Stimulated activated CD8-positive, alpha-beta memory T cell treated with anti-CD3 and anti-CD28 coated beads, Interleukin-15, amount 100 ng/mL, for 48 hours (primary cell): ENCODE measurements around the gene MYO5B.

Experiments used
- DNase-seq, 2 donors: peaks; one replicate each; pipeline ENCODE4 v3.0.0-alpha.2; 2020; ENCODE audit warnings: low read depth in 2 of 2

Gene MYO5B

GRCh38 chr18:50071397-50071796 lies 123.5 kb downstream of the MYO5B start:
- no peak for DNase-seq

GRCh38 chr18:50069422-50069821 lies 125.5 kb downstream of the MYO5B start:
- no peak for DNase-seq

GRCh38 chr18:50065527-50065926 lies 129.4 kb downstream of the MYO5B start:
- DNase-seq: no peak

- no peak for DNase-seq
These were observed 129.9 kb downstream of the MYO5B start for GRCh38 chr18:50065039-50065438.

GRCh38 chr18:50061876-50062517 lies 132.9 kb downstream of the MYO5B start:
- DNase-seq: no peak

- no peak for DNase-seq
These were observed 134.1 kb downstream of the MYO5B start for GRCh38 chr18:50060822-50061221.

- no peak for DNase-seq
These were observed 136.2 kb downstream of the MYO5B start for GRCh38 chr18:50058731-50059130.

GRCh38 chr18:50057009-50057408 lies 137.9 kb downstream of the MYO5B start:
- DNase-seq: no peak

- DNase-seq: no peak
These were observed 138.8 kb downstream of the MYO5B start for GRCh38 chr18:50056185-50056584.

GRCh38 chr18:50055488-50055887 lies 139.5 kb downstream of the MYO5B start:
- DNase-seq: no peak

GRCh38 chr18:50053111-50053510 lies 141.8 kb downstream of the MYO5B start:
- DNase-seq: no peak

- no peak for DNase-seq
These were observed 143.7 kb downstream of the MYO5B start for GRCh38 chr18:50051288-50051687.

GRCh38 chr18:50045126-50045525 lies 149.8 kb downstream of the MYO5B start:
- DNase-seq: no peak

GRCh38 chr18:50044402-50044801 lies 150.5 kb downstream of the MYO5B start:
- DNase-seq: no peak

GRCh38 chr18:50042611-50043010 lies 152.3 kb downstream of the MYO5B start:
- DNase-seq: no peak

GRCh38 chr18:50039746-50040145 lies 155.2 kb downstream of the MYO5B start:
- no peak for DNase-seq

GRCh38 chr18:50038448-50038847 lies 156.5 kb downstream of the MYO5B start:
- DNase-seq: no peak

GRCh38 chr18:50034029-50034428 lies 160.9 kb downstream of the MYO5B start:
- DNase-seq: no peak

- no peak for DNase-seq
These were observed 161.9 kb downstream of the MYO5B start for GRCh38 chr18:50033004-50033403.

GRCh38 chr18:50030146-50030545 lies 164.8 kb downstream of the MYO5B start:
- DNase-seq: no peak

- no peak for DNase-seq
These were observed 167.0 kb downstream of the MYO5B start for GRCh38 chr18:50027996-50028395.

- DNase-seq: no peak
These were observed 170.5 kb downstream of the MYO5B start for GRCh38 chr18:50024466-50024865.

GRCh38 chr18:50022985-50023384 lies 172.0 kb downstream of the MYO5B start:
- no peak for DNase-seq

- DNase-seq: no peak
These were observed 180.3 kb downstream of the MYO5B start for GRCh38 chr18:50014606-50015005.
